ENCODE data around the gene CAPN8. TPM values are rescaled to one million over a fixed set of nuclear protein-coding genes. Genes with fewer than 3 reads are reported as not detected.

The CAPN8 gene
- total RNA-seq (2022; extraction: Qiagen RNA extraction), result 0.64 to 1.6 TPM (median 1.2 TPM) in 5 replicates

GRCh38 chr1:223665592-223666312, at the start of gene CAPN8:
Gene CAPN8, minus strand, starts transcription at chr1:223665701. Its CDS starts 55 bp downstream, at chr1:223665646.

GRCh38 chr1:223712194-223712849, 46.8 kb upstream of the CAPN8 start, which contains the start of gene CAPN2:
Gene CAPN2, plus strand, starts transcription at chr1:223712539. Its CDS starts 102 bp downstream, at chr1:223712641.

Other genes starting within 250 kb of the CAPN8 start
- 397 to 437 TPM (median 416 TPM) in 5 replicates for gene CAPN2, start 46.8 kb upstream of the CAPN8 start, total RNA-seq (2022; extraction: Qiagen RNA extraction)
- gene TP53BP2, start 180.2 kb upstream of the CAPN8 start, total RNA-seq (2022; extraction: Qiagen RNA extraction), result 24.3 to 27.9 TPM (median 26.4 TPM) in 5 replicates